Naive B cell (primary cell): ENCODE measurements around the gene RAB40C. TPM values are rescaled to one million over a fixed set of nuclear protein-coding genes. Genes with fewer than 3 reads are reported as not detected.

Experiments
- ATAC-seq, 2 donors: fragments of 150-1000 bp; cut with Tn5 transposase; 2 replicates each; pipeline ENCODE4 v1.10.0; 2021; ENCODE audit warnings: low read depth in 2 of 2, mild to moderate bottlenecking in 2 of 2, moderate library complexity in 2 of 2
- DNase-seq: peaks from one replicate; pipeline ENCODE4 v3.0.0; 2022
- H3K27ac Mint-ChIP-seq, 6 donors: one replicate each; pipeline ENCODE4 v1.8.0; 2020 to 2022; ENCODE audit warnings: mild to moderate bottlenecking in 6 of 6, mixed read lengths in 6 of 6, moderate library complexity in 5 of 6, inconsistent platforms in 2 of 6
- H3K27me3 Mint-ChIP-seq, 3 donors: one replicate each; pipeline ENCODE4 v1.8.0; 2021 to 2022; ENCODE audit warnings: mixed read lengths in 3 of 3, mild to moderate bottlenecking in 1 of 3
- H3K36me3 Mint-ChIP-seq, 2 donors: one replicate each; pipeline ENCODE4 v1.8.0; 2020 to 2022; ENCODE audit warnings: mixed read lengths in 2 of 2, inconsistent platforms in 1 of 2, mild to moderate bottlenecking in 1 of 2
- H3K4me1 Mint-ChIP-seq, 3 donors: one replicate each; pipeline ENCODE4 v1.8.0; 2020 to 2022; ENCODE audit warnings: mixed read lengths in 3 of 3, inconsistent platforms in 1 of 3, mild to moderate bottlenecking in 1 of 3, moderate library complexity in 1 of 3
- H3K4me3 Mint-ChIP-seq, 8 donors: one replicate each; pipeline ENCODE4 v1.8.0; 2020 to 2022; ENCODE audit warnings: mild to moderate bottlenecking in 8 of 8, mixed read lengths in 8 of 8, moderate library complexity in 8 of 8, inconsistent platforms in 2 of 8
- H3K9me3 Mint-ChIP-seq, 7 donors: one replicate each; pipeline ENCODE4 v1.8.0; 2020 to 2022; ENCODE audit warnings: mixed read lengths in 7 of 7, mild to moderate bottlenecking in 5 of 7, inconsistent platforms in 2 of 7, moderate library complexity in 1 of 7
- polyA plus RNA-seq, 6 donors: library from polyadenylated mRNA; unstranded; fragments of 300-500 nt; fragmentation: Illumina TruSeq; gene quantifications; one replicate each; pipeline ENCODE4 v1.2.3, GENCODE V29; 2021; ENCODE audit warnings: low read depth in 6 of 6

The RAB40C gene
- polyA plus RNA-seq = 10 to 100 TPM in 2 of 6 donors, 1 to 10 TPM in 4; 6.8 to 14.5 (median 9.4) TPM

GRCh38 chr16:589658-590187, at the start of gene RAB40C:
Gene RAB40C (plus strand): TSS chr16:590066. CDS start chr16:590292, 226 bp downstream.
- peak; percentile 98 for DNase-seq
- peaks cover 40 to 49% (median 40%) of the 10 kb centered on the region in 3 donors for H3K4me1 Mint-ChIP-seq
- peak; percentile 77 for ATAC-seq
- H3K9me3 Mint-ChIP-seq = no peaks in the 10 kb centered on the region
- H3K36me3 Mint-ChIP-seq = no peaks in the 10 kb centered on the region
- peak within 1 kb of the TSS; percentile 92 to 99 (median 98) for H3K4me3 Mint-ChIP-seq
- H3K27ac Mint-ChIP-seq = peak within 1 kb of the TSS; percentile 95 to 99 (median 99)
- peaks cover 0 to 9% (median 8%) of the 10 kb centered on the region in 3 donors for H3K27me3 Mint-ChIP-seq

- no peak for ATAC-seq
- Mint-ChIP-seq H3K4me1 (peaks cover 0 to 3% (median 0%) of the 10 kb centered on the region in 3 donors), H3K27me3 (no peaks in the 10 kb centered on the region), H3K4me3 (no peak overlapping the region), H3K27ac (no peak overlapping the region), H3K36me3 (no peaks in the 10 kb centered on the region), H3K9me3 (no peaks in the 10 kb centered on the region)
- no peak for DNase-seq
These were observed 49.1 kb upstream of the RAB40C start for GRCh38 chr16:540645-541340.

DNA sequence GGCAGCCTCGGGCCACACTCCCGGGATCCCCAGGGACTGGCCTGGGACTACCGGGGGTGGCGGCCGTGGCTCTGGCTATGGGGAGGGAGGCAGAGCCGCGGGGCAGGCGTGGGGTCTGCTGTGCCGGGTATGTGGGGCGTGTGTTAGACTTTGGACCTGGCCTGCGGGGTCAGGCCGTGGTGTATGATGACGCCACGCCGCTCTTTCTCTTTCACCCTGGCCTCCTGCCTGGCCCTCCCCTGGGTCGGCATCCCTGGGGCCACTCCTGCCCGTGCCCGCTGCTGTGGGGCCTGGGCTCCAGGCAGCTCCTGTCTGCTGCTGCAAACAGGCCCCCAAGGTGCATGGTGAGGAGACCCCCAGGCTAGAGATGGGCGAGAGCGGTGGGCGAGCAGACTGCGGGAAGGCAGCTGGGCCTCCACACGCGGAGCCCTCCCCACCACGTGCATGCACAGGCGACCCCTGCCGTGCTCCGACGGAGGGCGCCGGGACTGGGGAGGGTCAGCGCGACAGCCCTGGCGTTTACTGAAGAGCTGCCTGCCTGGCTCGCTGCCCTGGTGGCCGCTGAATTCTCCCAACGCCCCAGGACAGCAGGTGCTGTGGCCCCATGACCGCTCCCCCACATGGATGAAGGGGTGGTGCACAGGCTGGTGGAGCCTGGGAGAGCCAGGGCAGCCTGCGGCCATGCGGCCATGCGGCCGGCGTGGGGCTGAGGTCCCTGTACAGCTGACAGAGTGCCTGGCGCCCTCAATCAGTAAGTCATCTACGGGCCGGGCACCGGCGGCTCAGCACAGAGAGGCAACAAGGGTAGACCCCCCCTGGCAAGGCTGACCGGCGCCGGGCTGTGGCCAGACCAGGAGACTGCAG, 46.3 kb upstream of the RAB40C start:
- H3K36me3 Mint-ChIP-seq = no peaks in the 10 kb centered on the region
- DNase-seq = no peak
- H3K9me3 Mint-ChIP-seq = no peaks in the 10 kb centered on the region
- no peak overlapping the region for H3K27ac Mint-ChIP-seq
- peaks cover 0 to 3% (median 0%) of the 10 kb centered on the region in 3 donors for H3K4me1 Mint-ChIP-seq
- no peaks in the 10 kb centered on the region for H3K27me3 Mint-ChIP-seq
- ATAC-seq = no peak
- H3K4me3 Mint-ChIP-seq = no peak overlapping the region

DNA sequence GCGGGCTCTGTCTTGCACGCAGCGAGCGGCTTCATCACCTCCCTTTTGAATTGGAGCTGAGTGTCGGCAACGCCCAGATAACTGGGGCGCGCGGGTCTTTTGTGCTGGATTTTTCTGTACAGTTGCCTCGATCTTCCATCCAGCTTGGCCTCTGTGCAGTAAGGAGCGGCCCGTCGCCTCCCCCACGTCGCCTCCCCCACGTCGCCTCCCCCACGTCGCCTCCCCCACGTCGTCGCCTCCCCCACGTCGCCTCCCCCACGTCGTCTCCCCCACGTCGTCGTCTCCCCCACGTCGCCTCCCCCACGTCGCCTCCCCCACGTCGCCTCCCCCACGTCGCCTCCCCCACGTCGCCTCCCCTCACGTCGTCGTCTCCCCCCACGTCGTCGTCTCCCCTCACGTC, 45.3 kb upstream of the RAB40C start:
- Mint-ChIP-seq H3K27ac (no peak overlapping the region), H3K4me3 (no peak overlapping the region), H3K4me1 (peaks cover 0 to 3% (median 0%) of the 10 kb centered on the region in 3 donors), H3K9me3 (no peaks in the 10 kb centered on the region), H3K36me3 (no peaks in the 10 kb centered on the region), H3K27me3 (no peaks in the 10 kb centered on the region)
- no peak for DNase-seq
- no peak for ATAC-seq

DNA sequence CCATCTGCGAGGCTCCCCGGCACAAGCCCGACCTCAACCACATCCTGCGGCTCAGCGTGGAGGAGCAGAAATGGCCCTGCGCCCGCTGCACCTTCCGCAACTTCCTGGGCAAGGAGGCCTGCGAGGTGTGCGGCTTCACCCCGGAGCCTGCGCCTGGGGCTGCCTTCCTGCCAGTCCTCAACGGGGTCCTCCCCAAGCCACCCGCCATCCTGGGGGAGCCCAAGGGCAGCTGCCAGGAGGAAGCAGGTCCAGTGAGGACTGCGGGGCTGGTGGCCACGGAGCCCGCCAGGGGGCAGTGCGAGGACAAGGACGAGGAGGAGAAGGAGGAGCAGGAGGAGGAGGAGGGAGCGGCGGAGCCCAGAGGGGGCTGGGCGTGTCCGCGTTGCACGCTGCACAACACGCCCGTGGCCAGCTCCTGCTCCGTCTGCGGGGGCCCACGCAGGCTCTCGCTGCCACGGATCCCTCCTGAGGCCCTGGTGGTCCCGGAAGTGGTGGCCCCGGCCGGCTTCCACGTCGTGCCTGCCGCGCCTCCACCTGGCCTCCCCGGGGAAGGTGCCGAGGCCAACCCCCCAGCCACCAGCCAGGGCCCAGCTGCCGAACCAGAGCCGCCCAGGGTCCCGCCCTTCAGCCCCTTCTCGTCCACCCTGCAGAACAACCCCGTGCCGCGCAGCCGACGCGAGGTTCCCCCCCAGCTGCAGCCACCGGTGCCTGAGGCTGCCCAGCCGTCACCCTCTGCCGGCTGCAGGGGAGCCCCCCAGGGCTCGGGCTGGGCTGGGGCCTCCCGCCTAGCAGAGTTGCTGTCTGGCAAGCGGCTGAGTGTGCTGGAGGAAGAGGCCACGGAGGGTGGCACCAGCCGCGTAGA, 42.7 kb upstream of the RAB40C start:
- Mint-ChIP-seq H3K9me3 (no peaks in the 10 kb centered on the region), H3K4me3 (peak overlapping the region in 3 of 8 donors; percentile 6 to 52 (median 32))

GRCh38 chr16:548586-548985, 41.3 kb upstream of the RAB40C start:
- H3K4me3 Mint-ChIP-seq = no peak overlapping the region
- no peaks in the 10 kb centered on the region for H3K27me3 Mint-ChIP-seq
- no peaks in the 10 kb centered on the region for H3K36me3 Mint-ChIP-seq
- no peaks in the 10 kb centered on the region for H3K9me3 Mint-ChIP-seq
- no peak overlapping the region for H3K27ac Mint-ChIP-seq
- ATAC-seq (no peak), DNase-seq (no peak)
- H3K4me1 Mint-ChIP-seq = no peaks in the 10 kb centered on the region

More for the DNA sequence above, 42.7 kb upstream of the RAB40C start:
- ATAC-seq (peak; percentile 76 to 77), DNase-seq (no peak)
- Mint-ChIP-seq H3K36me3 (no peaks in the 10 kb centered on the region), H3K27me3 (no peaks in the 10 kb centered on the region), H3K4me1 (peaks cover 0 to 2% (median 0%) of the 10 kb centered on the region in 3 donors), H3K27ac (no peak overlapping the region)

GRCh38 chr16:549544-550263, 40.2 kb upstream of the RAB40C start:
- Mint-ChIP-seq H3K4me1 (no peaks in the 10 kb centered on the region), H3K27ac (no peak overlapping the region), H3K36me3 (no peaks in the 10 kb centered on the region), H3K9me3 (no peaks in the 10 kb centered on the region), H3K4me3 (no peak overlapping the region), H3K27me3 (no peaks in the 10 kb centered on the region)
- no peak for DNase-seq
- ATAC-seq = no peak

DNA sequence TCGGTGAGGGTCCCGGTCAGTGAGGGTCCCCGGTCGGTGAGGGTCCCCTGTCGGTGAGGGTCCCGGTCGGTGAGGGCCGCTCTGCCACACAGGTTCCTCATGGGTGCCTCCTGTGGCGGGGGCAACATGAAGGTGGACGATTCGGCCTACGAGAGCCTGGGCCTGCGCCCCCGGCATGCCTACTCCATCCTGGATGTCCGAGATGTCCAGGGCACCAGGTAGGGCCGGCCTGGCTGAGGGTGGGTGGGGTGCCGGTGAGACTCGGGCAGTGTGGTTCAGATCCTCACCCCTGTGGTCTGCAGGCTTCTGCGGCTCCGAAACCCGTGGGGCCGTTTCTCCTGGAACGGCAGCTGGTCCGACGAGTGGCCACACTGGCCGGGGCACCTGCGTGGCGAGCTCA, 38.7 kb upstream of the RAB40C start:
- Mint-ChIP-seq H3K27me3 (no peaks in the 10 kb centered on the region), H3K27ac (no peak overlapping the region)

DNA sequence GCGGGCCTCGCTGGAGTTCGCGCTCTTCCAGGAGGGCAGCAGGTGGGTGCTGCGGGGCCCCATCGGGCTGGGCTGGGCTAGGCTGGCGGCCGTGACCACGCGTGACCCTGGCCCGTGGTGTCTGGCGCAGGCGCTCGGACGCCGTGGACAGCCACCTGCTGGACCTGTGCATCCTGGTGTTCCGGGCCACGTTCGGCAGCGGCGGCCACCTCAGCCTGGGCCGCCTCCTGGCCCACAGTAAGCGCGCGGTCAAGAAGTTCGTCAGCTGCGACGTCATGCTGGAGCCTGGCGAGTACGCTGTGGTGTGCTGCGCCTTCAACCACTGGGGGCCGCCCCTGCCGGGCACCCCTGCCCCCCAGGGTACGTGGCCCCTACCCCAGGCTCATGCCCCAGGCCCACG, 37.7 kb upstream of the RAB40C start:
- no peak overlapping the region for H3K27ac Mint-ChIP-seq
- no peaks in the 10 kb centered on the region for H3K9me3 Mint-ChIP-seq
- peaks cover 0 to under 1% (median 0%) of the 10 kb centered on the region in 3 donors for H3K27me3 Mint-ChIP-seq
- H3K36me3 Mint-ChIP-seq = no peaks in the 10 kb centered on the region
- H3K4me3 Mint-ChIP-seq = no peak overlapping the region
- no peak for DNase-seq
- no peak for ATAC-seq
- H3K4me1 Mint-ChIP-seq = no peaks in the 10 kb centered on the region

More for the DNA sequence above, 38.7 kb upstream of the RAB40C start:
- Mint-ChIP-seq H3K4me1 (no peaks in the 10 kb centered on the region), H3K4me3 (no peak overlapping the region), H3K9me3 (no peaks in the 10 kb centered on the region), H3K36me3 (no peaks in the 10 kb centered on the region)
- no peak for ATAC-seq
- DNase-seq = no peak

GRCh38 chr16:553601-554296, 36.1 kb upstream of the RAB40C start:
- H3K9me3 Mint-ChIP-seq = no peaks in the 10 kb centered on the region
- H3K4me3 Mint-ChIP-seq = no peak overlapping the region
- peaks cover 0 to 5% (median 3%) of the 10 kb centered on the region in 3 donors for H3K4me1 Mint-ChIP-seq
- no peak for ATAC-seq
- no peaks in the 10 kb centered on the region for H3K36me3 Mint-ChIP-seq
- H3K27me3 Mint-ChIP-seq = peaks cover 0 to 17% (median 9%) of the 10 kb centered on the region in 3 donors
- peak overlapping the region in 1 of 6 donors; percentile 30 for H3K27ac Mint-ChIP-seq
- no peak for DNase-seq

DNA sequence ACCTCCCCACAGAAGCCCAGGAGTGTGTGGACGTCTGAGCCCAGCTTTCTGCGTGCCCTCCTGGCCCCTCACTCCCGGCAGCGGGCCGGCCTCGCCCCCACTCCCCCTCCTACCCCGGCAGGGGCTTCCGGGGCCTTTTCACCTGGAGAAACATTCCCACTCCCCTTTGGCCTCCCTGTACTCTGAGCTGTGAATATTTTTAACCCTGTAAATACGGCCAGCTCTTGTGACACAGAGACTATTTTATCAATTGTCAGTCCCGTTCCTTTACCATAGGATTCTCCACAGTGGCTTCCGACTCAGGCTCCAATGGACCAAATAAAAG, 35.6 kb upstream of the RAB40C start:
- ATAC-seq = no peak
- peaks cover 0 to 20% (median 10%) of the 10 kb centered on the region in 3 donors for H3K27me3 Mint-ChIP-seq
- H3K4me3 Mint-ChIP-seq = no peak overlapping the region
- H3K4me1 Mint-ChIP-seq = peaks cover 0 to 5% (median 3%) of the 10 kb centered on the region in 3 donors
- H3K27ac Mint-ChIP-seq = no peak overlapping the region
- no peaks in the 10 kb centered on the region for H3K36me3 Mint-ChIP-seq
- no peak for DNase-seq
- no peaks in the 10 kb centered on the region for H3K9me3 Mint-ChIP-seq
